HEK293 (cell line): ENCODE results near the gene ATXN2.
"Not testable (repeated sequence)": the region's sequence is repeated elsewhere in the genome, so short reads cannot be mapped to it uniquely, and the experiment has no call there.

Experiments used
- CTCF ChIA-PET: fragments of 350-600 bp; formaldehyde crosslinking; extraction: SDS; loops from one replicate; lab custom pipeline; 2021; ENCODE audit warnings: antibody characterized with exemption; lab: Yijun Ruan, JAX
- POLR2A ChIA-PET: fragments of 300-600 bp; formaldehyde crosslinking; extraction: SDS; loops from one replicate; lab custom pipeline; 2020; ENCODE audit warnings: antibody characterized with exemption, inconsistent platforms; lab: Yijun Ruan, JAX
- H3K27ac ChIP-seq: fragments of 200-500 bp; sonication (Bioruptor generic); 2 replicates; pipeline ENCODE4 v1.5.1; 2014; ENCODE audit warnings: low read depth, low read length, control low read depth, inconsistent platforms; ENCODE audit errors: extremely low read depth
- H3K36me3 ChIP-seq, 2 experiments: fragments of 200-500 bp in 1 of 2; sonication (Bioruptor generic) in 1 of 2; 1 replicate in 1 of 2; 2 replicates in 1 of 2; pipeline ENCODE4 v1.5.1; 2014 to 2017; ENCODE audit warnings: inconsistent platforms in 2 of 2, low read length in 2 of 2; ENCODE audit not compliant: control insufficient read depth in 2 of 2, insufficient read depth in 1 of 2
- H3K4me1 ChIP-seq: fragments of 200-500 bp; sonication (Bioruptor generic); 2 replicates; pipeline ENCODE4 v1.5.1; 2014; ENCODE audit warnings: mild to moderate bottlenecking, low read length, inconsistent platforms; ENCODE audit not compliant: control insufficient read depth, insufficient read depth
- H3K4me3 ChIP-seq: 2 replicates; pipeline ENCODE4 v1.5.1; 2011; ENCODE audit warnings: low read depth, mild to moderate bottlenecking, control low read depth, low read length, moderate library complexity
- H3K9me3 ChIP-seq: fragments of 200-500 bp; sonication (Bioruptor generic); 2 replicates; pipeline ENCODE4 v1.5.1; 2014; ENCODE audit warnings: low read depth, low read length, inconsistent platforms; ENCODE audit not compliant: control insufficient read depth, insufficient read depth
- FEZF1 ChIP-seq: fragments of 450-650 bp; formaldehyde crosslinking; IDR thresholded peaks from 2 replicates; pipeline ENCODE4 v1.5.1; 2016; ENCODE audit warnings: missing biosample characterization, missing genetic modification characterization
- PRDM4 ChIP-seq: fragments of 450-650 bp; formaldehyde crosslinking; IDR thresholded peaks from 2 replicates; pipeline ENCODE4 v1.5.1; 2017; ENCODE audit warnings: missing biosample characterization, missing genetic modification characterization
- ZBTB17 ChIP-seq: fragments of 450-650 bp; formaldehyde crosslinking; IDR thresholded peaks from 2 replicates; pipeline ENCODE4 v1.5.1; 2016; ENCODE audit warnings: missing biosample characterization, missing genetic modification characterization
- ZBTB7A ChIP-seq: fragments of 450-650 bp; formaldehyde crosslinking; IDR thresholded peaks from 2 replicates; pipeline ENCODE4 v1.5.1; 2016; ENCODE audit warnings: low read depth, missing biosample characterization, missing genetic modification characterization
- ZNF138 ChIP-seq: fragments of 450-650 bp; formaldehyde crosslinking; IDR thresholded peaks from 2 replicates; pipeline ENCODE4 v1.5.1; 2016; ENCODE audit warnings: missing biosample characterization, missing genetic modification characterization, borderline replicate concordance
- ZNF146 ChIP-seq: fragments of 450-650 bp; formaldehyde crosslinking; IDR thresholded peaks from 2 replicates; pipeline ENCODE4 v1.5.1; 2016; ENCODE audit warnings: missing biosample characterization, missing genetic modification characterization
- ZNF223 ChIP-seq: fragments of 450-650 bp; formaldehyde crosslinking; IDR thresholded peaks from 2 replicates; pipeline ENCODE4 v1.5.1; 2016; ENCODE audit warnings: missing biosample characterization, missing genetic modification characterization
- ZNF24 ChIP-seq: fragments of 450-650 bp; formaldehyde crosslinking; IDR thresholded peaks from 2 replicates; pipeline ENCODE4 v1.5.1; 2016; ENCODE audit warnings: missing biosample characterization, missing genetic modification characterization
- ZNF473 ChIP-seq: fragments of 450-650 bp; formaldehyde crosslinking; IDR thresholded peaks from 2 replicates; pipeline ENCODE4 v1.5.1; 2017; ENCODE audit warnings: missing biosample characterization, missing genetic modification characterization
- ZNF560 ChIP-seq: fragments of 450-650 bp; formaldehyde crosslinking; IDR thresholded peaks from 2 replicates; pipeline ENCODE4 v1.5.1; 2017; ENCODE audit warnings: missing biosample characterization, missing genetic modification characterization, borderline replicate concordance
- TF ChIP-seq, protein P1 (sequence below): fragments of 450-650 bp; formaldehyde crosslinking; IDR thresholded peaks from 2 replicates; pipeline ENCODE4 v1.5.1; 2017; ENCODE audit warnings: missing biosample characterization, missing genetic modification characterization
- TF ChIP-seq, protein P2 (sequence below): fragments of 450-650 bp; formaldehyde crosslinking; IDR thresholded peaks from 2 replicates; pipeline ENCODE4 v1.5.1; 2017; ENCODE audit warnings: missing biosample characterization, missing genetic modification characterization

Gene ATXN2

DNA sequence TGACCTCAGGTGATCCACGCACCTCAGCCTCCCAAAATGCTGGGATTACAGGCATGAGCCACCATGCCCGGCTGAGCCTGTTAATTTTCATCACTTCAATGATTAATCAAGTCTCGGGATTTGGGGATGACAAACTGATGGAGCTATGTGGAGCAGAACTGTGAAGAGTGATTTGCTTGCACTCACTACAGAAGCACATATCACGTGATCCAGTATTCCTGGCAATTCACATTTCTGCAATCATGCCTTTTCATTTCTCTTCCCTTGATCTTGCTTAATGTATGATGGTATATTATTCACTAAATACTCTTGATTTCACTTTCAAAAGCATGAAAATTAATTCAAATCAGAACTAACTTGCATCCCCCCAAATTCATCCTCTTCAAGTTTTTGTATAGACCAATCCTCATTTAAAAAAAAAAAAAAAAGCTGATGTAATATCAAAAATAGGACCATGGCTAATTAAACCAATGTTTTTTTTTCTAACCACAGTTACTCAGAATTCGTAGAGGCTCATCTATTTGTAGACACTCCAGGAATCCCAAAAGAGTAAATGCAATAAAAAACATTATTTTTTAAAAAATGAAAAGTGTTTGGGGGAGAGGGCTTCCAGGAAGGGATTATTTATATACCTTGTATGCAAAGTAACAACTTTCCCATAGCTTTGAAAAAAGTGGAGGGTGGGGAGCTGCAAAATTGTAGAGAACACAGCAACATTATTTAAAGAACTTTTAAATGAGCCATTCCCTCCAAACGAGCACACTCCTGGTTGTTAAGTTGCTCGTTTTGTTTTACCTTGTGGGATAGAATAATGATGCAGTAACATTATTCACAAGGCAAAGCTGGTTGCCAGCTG, 7.0 kb upstream of the ATXN2 start:
- Histone ChIP-seq H3K4me1 (0 out of 2 replicates have a peak, but pooled peaks cover 4% of the 10 kb centered on the region), H3K9me3 (no peaks in the 10 kb centered on the region), H3K27ac (no peak overlapping the region), H3K36me3 (no peaks in the 10 kb centered on the region), H3K4me3 (no peak overlapping the region)
- POLR2A ChIA-PET = interaction anchor here (0.7 kb wide), 1 partner anchor 52 kb away, joined by 6 read pairs; no protein-coding TSS in a partner anchor
- TF ChIP-seq ZNF24 (tag by site-specific recombination) (0 out of 2 replicates have a peak, but pooled peaks have one; percentile 16), ZNF560 (tag by site-specific recombination) (no peak), ZNF138 (no peak), ZBTB7A (tag by site-specific recombination) (no peak), ZNF473 (tag by site-specific recombination) (no peak), ZBTB17 (peak; percentile 68), FEZF1 (peak; percentile 54), PRDM4 (tag by site-specific recombination) (no peak)
- TF ChIP-seq, protein P1, sequence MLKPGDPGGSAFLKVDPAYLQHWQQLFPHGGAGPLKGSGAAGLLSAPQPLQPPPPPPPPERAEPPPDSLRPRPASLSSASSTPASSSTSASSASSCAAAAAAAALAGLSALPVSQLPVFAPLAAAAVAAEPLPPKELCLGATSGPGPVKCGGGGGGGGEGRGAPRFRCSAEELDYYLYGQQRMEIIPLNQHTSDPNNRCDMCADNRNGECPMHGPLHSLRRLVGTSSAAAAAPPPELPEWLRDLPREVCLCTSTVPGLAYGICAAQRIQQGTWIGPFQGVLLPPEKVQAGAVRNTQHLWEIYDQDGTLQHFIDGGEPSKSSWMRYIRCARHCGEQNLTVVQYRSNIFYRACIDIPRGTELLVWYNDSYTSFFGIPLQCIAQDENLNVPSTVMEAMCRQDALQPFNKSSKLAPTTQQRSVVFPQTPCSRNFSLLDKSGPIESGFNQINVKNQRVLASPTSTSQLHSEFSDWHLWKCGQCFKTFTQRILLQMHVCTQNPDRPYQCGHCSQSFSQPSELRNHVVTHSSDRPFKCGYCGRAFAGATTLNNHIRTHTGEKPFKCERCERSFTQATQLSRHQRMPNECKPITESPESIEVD (tag by site-specific recombination) = peak; percentile 32; the same call in 1 of the 2 replicates
- TF ChIP-seq, protein P2, sequence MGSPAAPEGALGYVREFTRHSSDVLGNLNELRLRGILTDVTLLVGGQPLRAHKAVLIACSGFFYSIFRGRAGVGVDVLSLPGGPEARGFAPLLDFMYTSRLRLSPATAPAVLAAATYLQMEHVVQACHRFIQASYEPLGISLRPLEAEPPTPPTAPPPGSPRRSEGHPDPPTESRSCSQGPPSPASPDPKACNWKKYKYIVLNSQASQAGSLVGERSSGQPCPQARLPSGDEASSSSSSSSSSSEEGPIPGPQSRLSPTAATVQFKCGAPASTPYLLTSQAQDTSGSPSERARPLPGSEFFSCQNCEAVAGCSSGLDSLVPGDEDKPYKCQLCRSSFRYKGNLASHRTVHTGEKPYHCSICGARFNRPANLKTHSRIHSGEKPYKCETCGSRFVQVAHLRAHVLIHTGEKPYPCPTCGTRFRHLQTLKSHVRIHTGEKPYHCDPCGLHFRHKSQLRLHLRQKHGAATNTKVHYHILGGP = peak; percentile 52; the same call in 1 of the 2 replicates
- CTCF ChIA-PET = interaction anchor here (0.7 to 1.0 kb wide), 2 partner anchors 64 to 156 kb away, joined by 3 read pairs; no protein-coding TSS in a partner anchor

DNA sequence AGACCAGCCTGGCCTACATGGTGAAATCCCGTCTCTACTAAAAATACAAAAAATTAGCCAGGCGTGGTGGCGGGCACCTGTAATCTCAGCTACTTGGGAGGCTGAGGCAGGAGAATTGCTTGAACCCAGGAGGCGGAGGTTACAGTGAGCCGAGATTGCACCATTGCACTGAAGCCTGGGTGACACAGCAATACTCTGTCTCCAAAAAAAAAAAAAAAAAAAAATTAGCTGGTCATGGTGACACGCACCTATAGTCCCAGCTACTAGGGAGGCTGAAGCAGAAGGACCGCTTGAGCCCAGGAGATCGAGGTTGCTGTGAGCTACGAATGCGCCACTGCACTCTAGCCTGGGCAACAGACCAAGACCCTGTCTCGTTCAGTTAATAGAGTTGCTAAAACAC, 3.7 kb upstream of the ATXN2 start:
- H3K27ac ChIP-seq, CTCF ChIA-PET, H3K4me3 ChIP-seq, H3K4me1 ChIP-seq, H3K9me3 ChIP-seq, H3K36me3 ChIP-seq: not testable (repeated sequence)
- POLR2A ChIA-PET = interaction anchor here (0.7 kb wide), 1 partner anchor 9 kb away, joined by 3 read pairs; no protein-coding TSS in a partner anchor

GRCh38 chr12:111602348-111602747, 3.2 kb upstream of the ATXN2 start:
- H3K4me3 ChIP-seq = no peak overlapping the region
- CTCF ChIA-PET = interaction anchor here (0.6 kb wide), 1 partner anchor 28 kb away, joined by 3 read pairs; no protein-coding TSS in a partner anchor
- no peaks in the 10 kb centered on the region for H3K9me3 ChIP-seq
- no peak overlapping the region for H3K27ac ChIP-seq
- no peaks in the 10 kb centered on the region for H3K36me3 ChIP-seq
- TF ChIP-seq ZNF146 (tag by site-specific recombination) (0 out of 2 replicates have a peak, but pooled peaks have one; percentile 6), ZNF223 (tag by site-specific recombination) (no peak)
- 0 out of 2 replicates have a peak, but pooled peaks cover 7% of the 10 kb centered on the region for H3K4me1 ChIP-seq
- POLR2A ChIA-PET = interaction anchor here (0.7 kb wide), 1 partner anchor 10 kb away, joined by 3 read pairs; no protein-coding TSS in a partner anchor
